CD4-positive, CD25-positive, alpha-beta regulatory T cell (primary cell): ENCODE measurements around the gene FAM3B. TPM values are rescaled to one million over a fixed set of nuclear protein-coding genes. Genes with fewer than 3 reads are reported as not detected.
A peak's percentile ranks its signal among the peaks of the same experiment; 100 is the strongest.

Experiments
- ATAC-seq, 2 donors: fragments of 150-1000 bp; cut with Tn5 transposase; one replicate each; pipeline ENCODE4 v1.10.0; 2021; ENCODE audit warnings: low read depth in 2 of 2, moderate number of reproducible peaks in 2 of 2, moderate library complexity in 1 of 2
- DNase-seq, 3 donors: peaks; one replicate each; pipeline versions ENCODE4 v3.0.0 to v3.0.0-alpha.2; 2012 to 2022; ENCODE audit warnings: mixed read lengths in 1 of 3
- H3K27ac ChIP-seq: one replicate; pipeline ENCODE4 v1.7.0; 2013; ENCODE audit warnings: mild to moderate bottlenecking, low read length; ENCODE audit not compliant: insufficient read depth, poor library complexity, severe bottlenecking
- H3K27me3 ChIP-seq: one replicate; pipeline ENCODE4 v1.7.0; 2013; ENCODE audit warnings: low read length; ENCODE audit not compliant: control insufficient read depth, insufficient read depth
- H3K36me3 ChIP-seq: one replicate; pipeline ENCODE4 v1.7.0; 2013; ENCODE audit warnings: mild to moderate bottlenecking, low read length, moderate library complexity; ENCODE audit not compliant: control insufficient read depth, insufficient read depth
- H3K4me1 ChIP-seq: 2 replicates; pipeline ENCODE4 v1.7.0; 2013; ENCODE audit warnings: mild to moderate bottlenecking, low read length; ENCODE audit not compliant: insufficient read depth, control insufficient read depth, poor library complexity, severe bottlenecking
- H3K4me3 ChIP-seq: one replicate; pipeline ENCODE4 v1.7.0; 2013; ENCODE audit warnings: low read depth, mild to moderate bottlenecking, low read length, moderate library complexity
- H3K9me3 ChIP-seq, 2 experiments: 1 replicate in 1 of 2; 2 replicates in 1 of 2; pipeline ENCODE4 v1.7.0; 2013; ENCODE audit warnings: low read length in 2 of 2, mild to moderate bottlenecking in 1 of 2, moderate library complexity in 1 of 2; ENCODE audit not compliant: control insufficient read depth in 2 of 2
- H3K27ac Mint-ChIP-seq, 3 donors: one replicate each; pipeline ENCODE4 v1.8.0; 2020 to 2022; ENCODE audit warnings: mild to moderate bottlenecking in 3 of 3, mixed read lengths in 3 of 3, moderate library complexity in 2 of 3
- H3K27me3 Mint-ChIP-seq: one replicate; pipeline ENCODE4 v1.8.0; 2022; ENCODE audit warnings: mild to moderate bottlenecking, mixed read lengths
- H3K36me3 Mint-ChIP-seq: one replicate; pipeline ENCODE4 v1.8.0; 2020; ENCODE audit warnings: mixed read lengths
- H3K4me1 Mint-ChIP-seq, 4 donors: one replicate each; pipeline ENCODE4 v1.8.0; 2020 to 2022; ENCODE audit warnings: mixed read lengths in 4 of 4, mild to moderate bottlenecking in 1 of 4
- H3K4me3 Mint-ChIP-seq, 4 donors: one replicate each; pipeline ENCODE4 v1.8.0; 2020 to 2022; ENCODE audit warnings: mild to moderate bottlenecking in 4 of 4, mixed read lengths in 4 of 4, moderate library complexity in 3 of 4
- H3K9me3 Mint-ChIP-seq, 7 donors: one replicate each; pipeline ENCODE4 v1.8.0; 2020 to 2022; ENCODE audit warnings: mixed read lengths in 7 of 7, mild to moderate bottlenecking in 3 of 7, moderate library complexity in 2 of 7
- polyA plus RNA-seq, 4 donors: library from polyadenylated mRNA; unstranded; fragments of 300-500 nt; fragmentation: Illumina TruSeq; gene quantifications; one replicate each; pipeline ENCODE4 v1.2.3, GENCODE V29; 2021
- total RNA-seq: library from RNA; stranded (reverse); gene quantifications from one replicate; pipeline ENCODE4 v1.2.3, GENCODE V29; 2022

Gene FAM3B
- total and polyA plus RNA-seq, 5 donors from 2014 or later, result not detected

- H3K4me3 ChIP-seq, result no peak overlapping the region
- H3K27me3 ChIP-seq, result peaks cover 8% of the 10 kb centered on the region
- H3K36me3 Mint-ChIP-seq, result no peaks in the 10 kb centered on the region
- H3K27ac ChIP-seq, result no peak overlapping the region
- H3K36me3 ChIP-seq, result no peaks in the 10 kb centered on the region
- ATAC-seq (no peak), DNase-seq (no peak)
- peaks cover 29% of the 10 kb centered on the region for H3K27me3 Mint-ChIP-seq
- peaks cover 0 to 7% (median 3%) of the 10 kb centered on the region in 7 donors for H3K9me3 Mint-ChIP-seq
- H3K4me3 Mint-ChIP-seq, result no peak overlapping the region
- no peaks in the 10 kb centered on the region for H3K4me1 Mint-ChIP-seq
- H3K4me1 ChIP-seq, result no peaks in the 10 kb centered on the region
- no peak overlapping the region for H3K27ac Mint-ChIP-seq
- peaks cover 0 to 6% of the 10 kb centered on the region in 2 experiments for H3K9me3 ChIP-seq
Measured at GRCh38 chr21:41345934-41346685, 29.5 kb downstream of the FAM3B start.

GRCh38 chr21:41346758-41347157 lies 30.2 kb downstream of the FAM3B start:
- Histone ChIP-seq H3K4me3 (no peak overlapping the region), H3K4me1 (no peaks in the 10 kb centered on the region), H3K27ac (no peak overlapping the region), H3K9me3 (peaks cover 0 to 6% of the 10 kb centered on the region in 2 experiments), H3K27me3 (peaks cover 3% of the 10 kb centered on the region), H3K36me3 (no peaks in the 10 kb centered on the region)
- ATAC-seq (no peak), DNase-seq (no peak)
- Mint-ChIP-seq H3K9me3 (peaks cover 0 to 7% (median 3%) of the 10 kb centered on the region in 7 donors), H3K36me3 (no peaks in the 10 kb centered on the region), H3K4me3 (no peak overlapping the region), H3K27ac (no peak overlapping the region), H3K27me3 (peaks cover 26% of the 10 kb centered on the region), H3K4me1 (no peaks in the 10 kb centered on the region)

- Histone ChIP-seq H3K27ac (no peak overlapping the region), H3K4me3 (no peak overlapping the region), H3K36me3 (no peaks in the 10 kb centered on the region), H3K4me1 (no peaks in the 10 kb centered on the region), H3K27me3 (peaks cover 4% of the 10 kb centered on the region), H3K9me3 (no peaks in the 10 kb centered on the region)
- Mint-ChIP-seq H3K27me3 (peaks cover 26% of the 10 kb centered on the region), H3K36me3 (no peaks in the 10 kb centered on the region), H3K4me3 (no peak overlapping the region), H3K4me1 (no peaks in the 10 kb centered on the region), H3K27ac (no peak overlapping the region), H3K9me3 (no peaks in the 10 kb centered on the region)
- no peak for DNase-seq
- ATAC-seq, result no peak
Measured at GRCh38 chr21:41348434-41348833, 31.8 kb downstream of the FAM3B start.

GRCh38 chr21:41349126-41349525 lies 32.5 kb downstream of the FAM3B start:
- Mint-ChIP-seq H3K9me3 (no peaks in the 10 kb centered on the region), H3K4me1 (no peaks in the 10 kb centered on the region), H3K36me3 (no peaks in the 10 kb centered on the region), H3K27ac (no peak overlapping the region), H3K27me3 (peaks cover 26% of the 10 kb centered on the region), H3K4me3 (no peak overlapping the region)
- H3K36me3 ChIP-seq, result no peaks in the 10 kb centered on the region
- ATAC-seq, result no peak
- no peaks in the 10 kb centered on the region for H3K9me3 ChIP-seq
- no peak for DNase-seq
- no peaks in the 10 kb centered on the region for H3K4me1 ChIP-seq
- H3K27me3 ChIP-seq, result peaks cover 4% of the 10 kb centered on the region
- no peak overlapping the region for H3K4me3 ChIP-seq
- no peak overlapping the region for H3K27ac ChIP-seq

GRCh38 chr21:41349619-41350390 lies 33.2 kb downstream of the FAM3B start:
- H3K9me3 ChIP-seq, result no peaks in the 10 kb centered on the region
- no peak overlapping the region for H3K4me3 ChIP-seq
- peaks cover 4% of the 10 kb centered on the region for H3K27me3 ChIP-seq
- H3K36me3 Mint-ChIP-seq, result no peaks in the 10 kb centered on the region
- H3K9me3 Mint-ChIP-seq, result peaks cover 0 to 1% (median 0%) of the 10 kb centered on the region in 7 donors
- no peak overlapping the region for H3K4me3 Mint-ChIP-seq
- no peak overlapping the region for H3K27ac Mint-ChIP-seq
- no peak overlapping the region for H3K27ac ChIP-seq
- H3K4me1 ChIP-seq, result no peaks in the 10 kb centered on the region
- H3K27me3 Mint-ChIP-seq, result peaks cover 32% of the 10 kb centered on the region
- ATAC-seq (no peak), DNase-seq (no peak)
- H3K36me3 ChIP-seq, result no peaks in the 10 kb centered on the region
- H3K4me1 Mint-ChIP-seq, result no peaks in the 10 kb centered on the region

- Mint-ChIP-seq H3K36me3 (no peaks in the 10 kb centered on the region), H3K4me3 (no peak overlapping the region), H3K27me3 (peaks cover 36% of the 10 kb centered on the region), H3K27ac (no peak overlapping the region), H3K9me3 (peaks cover 0 to 1% (median 0%) of the 10 kb centered on the region in 7 donors), H3K4me1 (no peaks in the 10 kb centered on the region)
- Histone ChIP-seq H3K27ac (no peak overlapping the region), H3K36me3 (no peaks in the 10 kb centered on the region), H3K4me1 (no peaks in the 10 kb centered on the region), H3K27me3 (peaks cover 5% of the 10 kb centered on the region), H3K4me3 (no peak overlapping the region), H3K9me3 (no peaks in the 10 kb centered on the region)
- no peak for DNase-seq
- ATAC-seq, result no peak
Measured at GRCh38 chr21:41350436-41351155, 34.0 kb downstream of the FAM3B start.

GRCh38 chr21:41357546-41357945 lies 40.9 kb downstream of the FAM3B start:
- peaks cover 4 to 19% (median 8%) of the 10 kb centered on the region in 4 donors for H3K4me1 Mint-ChIP-seq
- Histone ChIP-seq H3K4me3 (no peak overlapping the region), H3K36me3 (no peaks in the 10 kb centered on the region), H3K27ac (no peak overlapping the region), H3K9me3 (no peaks in the 10 kb centered on the region), H3K27me3 (peaks cover 2% of the 10 kb centered on the region), H3K4me1 (peaks cover 15% of the 10 kb centered on the region)
- ATAC-seq (no peak), DNase-seq (no peak)
- H3K27ac Mint-ChIP-seq, result peak overlapping the region in 1 of 3 donors; percentile 71
- peaks cover 46% of the 10 kb centered on the region for H3K27me3 Mint-ChIP-seq
- H3K9me3 Mint-ChIP-seq, result peaks cover 0 to 2% (median 0%) of the 10 kb centered on the region in 7 donors
- H3K36me3 Mint-ChIP-seq, result no peaks in the 10 kb centered on the region
- H3K4me3 Mint-ChIP-seq, result peak overlapping the region in 1 of 4 donors; percentile 47
